ENCODE measurements around the gene SSU72. TPM values are rescaled to one million over a fixed set of nuclear protein-coding genes. Genes with fewer than 3 reads are reported as not detected.

Gene SSU72
- total and polyA plus RNA-seq, 2 donors (not counting 3 experiments of a cell fraction or from before 2014, with no cell fraction given), result 85.9 to 129 TPM

- DNase-seq (ENCODE audit: low read depth, low spot score) (no peak), FAIRE-seq (no peak)
- TF ChIP-seq MYC (IDR thresholded peaks at IDR 0.05; ENCODE audit: low read depth, low read length), result no peak
- no peak for TF ChIP-seq MAX (IDR thresholded peaks at IDR 0.05; ENCODE audit: insufficient read depth, insufficient read length)
- no peak for TF ChIP-seq EZH2 (IDR thresholded peaks at IDR 0.05; ENCODE audit: borderline replicate concordance, low read depth, low read length, severe bottlenecking)
- TF ChIP-seq JUN (IDR thresholded peaks at IDR 0.05; ENCODE audit: borderline replicate concordance, insufficient read depth, insufficient read length, low read depth), result no peak
- no peak for TF ChIP-seq CTCF (IDR thresholded peaks at IDR 0.05; ENCODE audit: extremely low read depth in 1 of 2, insufficient read depth in 1 of 2, low read depth in 1 of 2, low read length in 2 of 2)
- TF ChIP-seq FOS (IDR thresholded peaks at IDR 0.05; ENCODE audit: borderline replicate concordance, insufficient read depth, low read length), result no peak
- no peak for TF ChIP-seq POLR2AphosphoS5 (IDR thresholded peaks at IDR 0.05; ENCODE audit: insufficient read depth, low read depth, low read length)
- ChIA-PET POLR2A (no interaction called here), CTCF (interaction anchor here (1.2 to 2.0 kb wide), 3 partner anchors 11 to 25 kb away, joined by 3 to 6 read pairs (median 5); partner anchors contain the start of gene MIB2)
- no peak overlapping the region for H3K4me3 ChIP-seq (replicated peaks in 1 of 3; ENCODE audit: insufficient read depth in 1 of 3, low read depth in 1 of 3, low read length in 3 of 3)
- dilution Hi-C loops (cut with MboI; ENCODE audit: extremely low pct_ligation_motif_present, low sequenced_read_pairs) (no loop called here), intact Hi-C loops (cut with micrococcal nuclease) (no loop called here)
- no peaks in the 10 kb centered on the region for H3K79me2 ChIP-seq (ENCODE audit: control insufficient read depth, insufficient read depth, low read length)
- no peaks in the 10 kb centered on the region for H3K9me3 ChIP-seq (replicated peaks; ENCODE audit: control insufficient read depth, insufficient read depth, low read length)
- H3K4me1 ChIP-seq (ENCODE audit: control insufficient read depth, extremely low read depth, insufficient read depth, low read length), result no peaks in the 10 kb centered on the region
- no peak overlapping the region for H3K27ac ChIP-seq (ENCODE audit: insufficient read depth, low read depth, low read length)
- H4K20me1 ChIP-seq (replicated peaks; ENCODE audit: control insufficient read depth, extremely low read depth, insufficient read depth, low read length), result no peaks in the 10 kb centered on the region
- no peak overlapping the region for H3K9ac ChIP-seq (replicated peaks; ENCODE audit: extremely low read depth, insufficient read depth, low read length)
- no peak overlapping the region for H3K4me2 ChIP-seq (ENCODE audit: insufficient read depth, low read length)
- no TSS peak for BruUV-seq (replicated peaks)
- H2AFZ ChIP-seq (ENCODE audit: low read depth, low read length), result no peak overlapping the region
- no peaks in the 10 kb centered on the region for H3K36me3 ChIP-seq (ENCODE audit: control insufficient read depth in 2 of 2, extremely low read depth in 1 of 2, insufficient read depth in 2 of 2, low read length in 2 of 2)
- no peaks in the 10 kb centered on the region for H3K9me1 ChIP-seq (replicated peaks; ENCODE audit: control insufficient read depth, extremely low read depth, insufficient read depth, low read length)
- H3K27me3 ChIP-seq (ENCODE audit: control insufficient read depth in 2 of 2, insufficient read depth in 2 of 2, low read length in 2 of 2), result peaks cover 4 to 14% of the 10 kb centered on the region in 2 experiments
These were observed 29.2 kb upstream of the SSU72 start for GRCh38 chr1:1603671-1604373.
